Astrocyte (in vitro differentiated cells and primary cell): ENCODE results near the gene VRK1.

Experiments
- EZH2 ChIP-seq: IDR thresholded peaks from 2 replicates; pipeline ENCODE4 v1.6.1; 2012; ENCODE audit warnings: mild to moderate bottlenecking, low read length, inconsistent platforms; ENCODE audit not compliant: insufficient read depth
- TF ChIP-seq, protein P1 (sequence below): IDR thresholded peaks from 2 replicates; pipeline ENCODE4 v1.5.1; 2011; ENCODE audit warnings: low read depth, mild to moderate bottlenecking, inconsistent platforms, low read length, moderate library complexity; ENCODE audit not compliant: insufficient read depth

DNA sequence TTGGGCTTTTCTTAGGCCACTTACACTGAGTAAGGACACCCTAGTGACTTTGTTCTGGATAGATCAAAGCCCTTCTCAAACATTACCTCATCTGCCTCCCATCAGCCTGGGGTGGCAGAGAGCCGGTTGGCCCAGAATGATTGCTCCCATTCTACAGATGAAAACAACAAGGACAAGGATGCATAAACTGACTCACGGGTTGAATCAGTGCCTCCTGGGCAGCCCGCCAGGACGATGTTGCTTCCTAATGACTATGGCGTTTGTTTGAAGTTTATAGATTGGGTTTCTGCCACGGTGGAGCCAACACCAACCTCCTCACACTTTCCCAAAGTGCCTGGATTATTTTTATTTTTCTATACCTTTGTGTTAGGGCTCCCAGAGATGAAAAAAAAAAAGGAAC, 3.6 kb upstream of the VRK1 start:
- TF ChIP-seq, protein P1, sequence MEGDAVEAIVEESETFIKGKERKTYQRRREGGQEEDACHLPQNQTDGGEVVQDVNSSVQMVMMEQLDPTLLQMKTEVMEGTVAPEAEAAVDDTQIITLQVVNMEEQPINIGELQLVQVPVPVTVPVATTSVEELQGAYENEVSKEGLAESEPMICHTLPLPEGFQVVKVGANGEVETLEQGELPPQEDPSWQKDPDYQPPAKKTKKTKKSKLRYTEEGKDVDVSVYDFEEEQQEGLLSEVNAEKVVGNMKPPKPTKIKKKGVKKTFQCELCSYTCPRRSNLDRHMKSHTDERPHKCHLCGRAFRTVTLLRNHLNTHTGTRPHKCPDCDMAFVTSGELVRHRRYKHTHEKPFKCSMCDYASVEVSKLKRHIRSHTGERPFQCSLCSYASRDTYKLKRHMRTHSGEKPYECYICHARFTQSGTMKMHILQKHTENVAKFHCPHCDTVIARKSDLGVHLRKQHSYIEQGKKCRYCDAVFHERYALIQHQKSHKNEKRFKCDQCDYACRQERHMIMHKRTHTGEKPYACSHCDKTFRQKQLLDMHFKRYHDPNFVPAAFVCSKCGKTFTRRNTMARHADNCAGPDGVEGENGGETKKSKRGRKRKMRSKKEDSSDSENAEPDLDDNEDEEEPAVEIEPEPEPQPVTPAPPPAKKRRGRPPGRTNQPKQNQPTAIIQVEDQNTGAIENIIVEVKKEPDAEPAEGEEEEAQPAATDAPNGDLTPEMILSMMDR = no peak
- no peak for TF ChIP-seq EZH2
